ENCODE measurements around the gene COCH. TPM values are rescaled to one million over a fixed set of nuclear protein-coding genes. Genes with fewer than 3 reads are reported as not detected.

COCH gene
- total RNA-seq, 4 donors from 2014 or later: 3.8 to 9.6 (median 5.1) TPM

GRCh38 chr14:30903285-30904124 lies 29.1 kb downstream of the COCH start:
- no peak overlapping the region for H3K4me3 ChIP-seq (ENCODE audit: low read depth, poor library complexity, severe bottlenecking)

GRCh38 chr14:30906752-30907658 lies 32.6 kb downstream of the COCH start:
- DNase-seq (ENCODE audit: low spot score in 2 of 2): no peak
- intact Hi-C loops (cut with DNase I; ENCODE audit: low total_unique reads): no loop called here
- no peak for TF ChIP-seq POLR2A (IDR thresholded peaks at IDR 0.05)
- no peak overlapping the region for H3K4me3 ChIP-seq (ENCODE audit: low read depth, poor library complexity, severe bottlenecking)

More at GRCh38 chr14:30903285-30904124, 29.1 kb downstream of the COCH start:
- no peak for DNase-seq (ENCODE audit: low spot score in 2 of 2)
- intact Hi-C loops (cut with DNase I; ENCODE audit: low total_unique reads): no loop called here
- WGBS, 2 donors: 96% methylated on average over 2 of the region's 2 CpGs
- TF ChIP-seq POLR2A (IDR thresholded peaks at IDR 0.05) (no peak), CTCF (IDR thresholded peaks at IDR 0.05) (no peak)

GRCh38 chr14:30907659-30908057 lies 33.3 kb downstream of the COCH start:
- DNase-seq (ENCODE audit: low spot score in 2 of 2): no peak
- WGBS, 2 donors: 100% methylated on average over 1 of the region's 1 CpG
- intact Hi-C loops (cut with DNase I; ENCODE audit: low total_unique reads): no loop called here
- no peak for TF ChIP-seq CTCF (IDR thresholded peaks at IDR 0.05)
- TF ChIP-seq POLR2A (IDR thresholded peaks at IDR 0.05): no peak
- no peak overlapping the region for H3K4me3 ChIP-seq (ENCODE audit: low read depth, poor library complexity, severe bottlenecking)

- intact Hi-C loops (cut with DNase I; ENCODE audit: low total_unique reads): no loop called here
- TF ChIP-seq CTCF (IDR thresholded peaks at IDR 0.05) (no peak), POLR2A (IDR thresholded peaks at IDR 0.05) (no peak)
- no peak for DNase-seq (ENCODE audit: low spot score in 2 of 2)
- WGBS, 2 donors: 80 to 81% methylated on average over 2 of the region's 2 CpGs
- H3K4me3 ChIP-seq (ENCODE audit: low read depth, poor library complexity, severe bottlenecking): no peak overlapping the region
Observed at GRCh38 chr14:30908826-30909225, 34.5 kb downstream of the COCH start.

- TF ChIP-seq CTCF (IDR thresholded peaks at IDR 0.05): no peak
- TF ChIP-seq POLR2A (IDR thresholded peaks at IDR 0.05): no peak
- no peak for DNase-seq (ENCODE audit: low spot score in 2 of 2)
- 95 to 96% methylated on average over 1 of the region's 1 CpG for WGBS, 2 donors
- no peak overlapping the region for H3K4me3 ChIP-seq (ENCODE audit: low read depth, poor library complexity, severe bottlenecking)
- intact Hi-C loops (cut with DNase I; ENCODE audit: low total_unique reads): no loop called here
Observed at GRCh38 chr14:30914812-30915211, 40.5 kb downstream of the COCH start.

- DNase-seq (ENCODE audit: low spot score in 2 of 2): no peak
- TF ChIP-seq CTCF (IDR thresholded peaks at IDR 0.05): no peak
- WGBS, 2 donors: 54 to 55% methylated on average over 2 of the region's 2 CpGs
- intact Hi-C loops (cut with DNase I; ENCODE audit: low total_unique reads): no loop called here
- no peak overlapping the region for H3K4me3 ChIP-seq (ENCODE audit: low read depth, poor library complexity, severe bottlenecking)
Observed at GRCh38 chr14:30915596-30915995, 41.2 kb downstream of the COCH start.

Measured in lower leg skin (tissue), 4 donors.